Retinal pigment epithelial cell (primary cell): Measurements from ENCODE around the gene CASP8.
"Not testable (repeated sequence)": the region's sequence is repeated elsewhere in the genome, so short reads cannot be mapped to it uniquely, and the experiment has no call there.

Experiments used
- DNase-seq: peaks from one replicate; pipeline ENCODE4 v3.0.0-alpha.2; 2010; ENCODE audit warnings: low read depth
- H3K4me3 ChIP-seq: 2 replicates; pipeline ENCODE4 v1.5.1; 2011; ENCODE audit warnings: mild to moderate bottlenecking, low read length, control low read depth, moderate library complexity
- CTCF ChIP-seq: conservative IDR thresholded peaks from 2 replicates; pipeline ENCODE4 v1.5.1; 2011; ENCODE audit warnings: low read depth, low read length, control low read depth, inconsistent platforms

CASP8 gene

GRCh38 chr2:201280191-201281040, 20.1 kb downstream of the CASP8 start:
- no peak overlapping the region for H3K4me3 ChIP-seq

GRCh38 chr2:201285499-201285898, 25.2 kb downstream of the CASP8 start:
- no peak for DNase-seq
- no peak for TF ChIP-seq CTCF
- no peak overlapping the region for H3K4me3 ChIP-seq

More at GRCh38 chr2:201280191-201281040, 20.1 kb downstream of the CASP8 start:
- no peak for DNase-seq
- no peak for TF ChIP-seq CTCF

GRCh38 chr2:201290457-201291148, 30.3 kb downstream of the CASP8 start:
- not testable (repeated sequence) for DNase-seq, H3K4me3 ChIP-seq

GRCh38 chr2:201298462-201299052, 38.2 kb downstream of the CASP8 start:
- no peak for TF ChIP-seq CTCF
- DNase-seq = no peak

GRCh38 chr2:201299929-201300328, 39.6 kb downstream of the CASP8 start:
- DNase-seq, H3K4me3 ChIP-seq: not testable (repeated sequence)

More at GRCh38 chr2:201298462-201299052, 38.2 kb downstream of the CASP8 start:
- no peak overlapping the region for H3K4me3 ChIP-seq

GRCh38 chr2:201307876-201308275, 47.5 kb downstream of the CASP8 start:
- TF ChIP-seq CTCF = no peak
- no peak for DNase-seq
- no peak overlapping the region for H3K4me3 ChIP-seq

- DNase-seq = no peak
- no peak overlapping the region for H3K4me3 ChIP-seq
- TF ChIP-seq CTCF = no peak
These were observed 48.6 kb downstream of the CASP8 start for GRCh38 chr2:201308914-201309313.
